Neural crest cell (in vitro differentiated cells): Measurements from ENCODE around the gene ABCA1. TPM values are rescaled to one million over a fixed set of nuclear protein-coding genes. Genes with fewer than 3 reads are reported as not detected.

Experiments used
- DNase-seq: peaks from one replicate; pipeline ENCODE4 v3.0.0; 2021; ENCODE audit warnings: low read depth, mixed read lengths, low spot score
- H3K27ac Mint-ChIP-seq: one replicate; pipeline ENCODE4 v1.8.0; 2021; ENCODE audit warnings: mild to moderate bottlenecking, mixed read lengths; ENCODE audit not compliant: unreplicated experiment
- H3K27me3 Mint-ChIP-seq: 2 replicates; pipeline ENCODE4 v1.8.0; 2021; ENCODE audit warnings: low read depth, mild to moderate bottlenecking, mixed read lengths
- H3K36me3 Mint-ChIP-seq: 2 replicates; pipeline ENCODE4 v1.8.0; 2021; ENCODE audit warnings: low read depth, mild to moderate bottlenecking, mixed read lengths
- H3K4me1 Mint-ChIP-seq: 2 replicates; pipeline ENCODE4 v1.8.0; 2021; ENCODE audit warnings: mixed read lengths
- H3K4me3 Mint-ChIP-seq: one replicate; pipeline ENCODE4 v1.8.0; 2021; ENCODE audit warnings: mild to moderate bottlenecking, mixed read lengths
- H3K9me3 Mint-ChIP-seq: 2 replicates; pipeline ENCODE4 v1.8.0; 2021; ENCODE audit warnings: mixed read lengths
- total RNA-seq: library from RNA; stranded (reverse); gene quantifications from 2 replicates; pipeline ENCODE4 v1.2.1, GENCODE V29; 2021
- TF ChIP-seq, protein P1 (sequence below): fragments of 200-600 bp; sonication (generic); conservative IDR thresholded peaks from 2 replicates; pipeline ENCODE4 v1.5.0; 2021; ENCODE audit warnings: antibody characterized with exemption, mild to moderate bottlenecking

ABCA1 gene
- total RNA-seq, 1 donor from 2014 or later, result 6.5 TPM

DNA sequence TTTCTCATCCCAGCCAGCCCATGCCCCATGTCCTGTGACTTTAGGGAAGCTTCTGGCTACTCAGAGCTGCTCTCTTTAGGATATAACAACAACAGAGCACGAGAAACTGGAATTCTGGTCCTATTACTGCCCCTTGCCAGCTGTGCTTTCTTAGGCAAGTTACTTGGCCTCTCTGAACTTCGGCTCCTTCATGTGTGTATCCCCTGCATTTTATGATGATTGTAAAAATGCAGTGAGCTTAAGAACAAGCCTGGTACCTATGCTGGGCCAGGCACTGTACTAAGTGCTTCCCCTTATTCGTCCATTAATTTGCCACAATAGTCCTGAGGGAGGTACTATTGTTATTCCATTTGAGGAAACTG, 54.5 kb downstream of the ABCA1 start:
- Mint-ChIP-seq H3K4me3 (no peak overlapping the region), H3K27ac (no peak overlapping the region), H3K9me3 (no peaks in the 10 kb centered on the region), H3K36me3 (no peaks in the 10 kb centered on the region), H3K4me1 (peaks cover 14% of the 10 kb centered on the region), H3K27me3 (no peaks in the 10 kb centered on the region)
- TF ChIP-seq, protein P1, sequence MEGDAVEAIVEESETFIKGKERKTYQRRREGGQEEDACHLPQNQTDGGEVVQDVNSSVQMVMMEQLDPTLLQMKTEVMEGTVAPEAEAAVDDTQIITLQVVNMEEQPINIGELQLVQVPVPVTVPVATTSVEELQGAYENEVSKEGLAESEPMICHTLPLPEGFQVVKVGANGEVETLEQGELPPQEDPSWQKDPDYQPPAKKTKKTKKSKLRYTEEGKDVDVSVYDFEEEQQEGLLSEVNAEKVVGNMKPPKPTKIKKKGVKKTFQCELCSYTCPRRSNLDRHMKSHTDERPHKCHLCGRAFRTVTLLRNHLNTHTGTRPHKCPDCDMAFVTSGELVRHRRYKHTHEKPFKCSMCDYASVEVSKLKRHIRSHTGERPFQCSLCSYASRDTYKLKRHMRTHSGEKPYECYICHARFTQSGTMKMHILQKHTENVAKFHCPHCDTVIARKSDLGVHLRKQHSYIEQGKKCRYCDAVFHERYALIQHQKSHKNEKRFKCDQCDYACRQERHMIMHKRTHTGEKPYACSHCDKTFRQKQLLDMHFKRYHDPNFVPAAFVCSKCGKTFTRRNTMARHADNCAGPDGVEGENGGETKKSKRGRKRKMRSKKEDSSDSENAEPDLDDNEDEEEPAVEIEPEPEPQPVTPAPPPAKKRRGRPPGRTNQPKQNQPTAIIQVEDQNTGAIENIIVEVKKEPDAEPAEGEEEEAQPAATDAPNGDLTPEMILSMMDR, result no peak
- no peak for DNase-seq

DNA sequence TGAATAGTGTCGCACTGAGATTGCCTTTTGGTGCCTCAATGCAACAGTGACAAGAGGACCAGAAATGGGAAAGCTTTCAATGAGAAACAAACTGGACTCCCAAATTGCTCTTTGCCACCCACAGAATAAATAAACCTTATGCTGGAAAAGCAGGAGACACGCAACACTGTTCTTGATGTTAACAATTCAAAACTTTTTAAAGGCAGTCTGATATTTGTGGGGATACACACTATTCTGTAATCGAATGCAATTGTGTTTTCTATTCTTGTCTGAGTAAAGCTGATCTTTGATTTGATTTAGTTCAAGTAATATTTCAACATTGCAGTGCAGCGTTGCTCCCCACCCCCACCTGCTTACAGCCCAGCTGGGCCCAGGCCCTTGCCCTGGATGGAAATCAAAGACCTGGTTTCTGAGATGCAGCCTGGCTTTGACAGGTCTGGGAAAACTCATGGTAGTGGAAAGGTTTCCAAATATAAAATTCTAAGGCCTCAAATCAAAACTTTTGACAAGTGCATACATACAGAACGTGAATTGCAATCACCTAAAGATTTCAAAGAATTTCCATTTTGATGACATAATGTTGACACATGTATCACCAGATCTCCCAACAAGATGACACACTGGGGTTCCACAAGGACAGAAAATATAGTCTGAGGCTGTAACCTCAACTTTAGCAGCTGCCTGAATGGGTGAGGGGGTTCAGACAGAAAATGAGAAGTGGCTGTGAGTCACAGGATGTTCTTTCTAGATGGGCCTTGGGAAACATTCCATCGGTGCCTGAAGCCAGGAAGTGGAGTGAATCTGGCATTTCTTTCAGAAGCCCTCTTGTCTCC, 55.1 kb downstream of the ABCA1 start:
- no peak overlapping the region for H3K4me3 Mint-ChIP-seq
- H3K9me3 Mint-ChIP-seq, result no peaks in the 10 kb centered on the region

DNA sequence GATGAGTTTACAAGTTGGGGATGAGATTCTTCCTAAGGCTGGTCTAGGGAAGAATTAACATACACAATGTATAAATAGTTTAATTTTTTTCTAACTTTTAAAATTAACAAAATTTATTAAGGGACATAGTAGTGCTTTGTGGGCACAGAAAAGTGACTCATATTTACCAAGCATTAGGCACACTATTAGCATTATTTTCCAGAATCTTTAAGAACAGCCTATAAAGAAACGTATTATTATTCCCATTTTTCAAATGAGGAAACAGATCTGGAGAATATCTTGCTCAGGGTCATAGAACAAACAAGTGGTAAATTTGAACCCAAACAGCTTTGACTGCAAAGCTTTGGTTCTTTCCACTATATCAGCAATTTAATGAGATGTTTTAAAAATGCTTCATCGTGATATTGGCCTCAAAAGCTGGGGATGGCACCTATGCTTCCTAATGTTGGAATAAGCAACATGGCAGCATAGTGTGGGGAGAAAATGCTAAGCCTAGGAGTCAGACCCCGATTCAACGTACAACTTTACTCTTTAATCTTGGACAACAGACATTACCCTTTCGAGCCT, 55.9 kb downstream of the ABCA1 start:
- no peaks in the 10 kb centered on the region for H3K9me3 Mint-ChIP-seq
- DNase-seq, result no peak
- H3K27me3 Mint-ChIP-seq, result no peaks in the 10 kb centered on the region
- H3K27ac Mint-ChIP-seq, result no peak overlapping the region
- peaks cover 19% of the 10 kb centered on the region for H3K4me1 Mint-ChIP-seq
- no peak overlapping the region for H3K4me3 Mint-ChIP-seq
- H3K36me3 Mint-ChIP-seq, result no peaks in the 10 kb centered on the region
- TF ChIP-seq, protein P1, result no peak

More for the DNA sequence above, 55.1 kb downstream of the ABCA1 start:
- no peak for DNase-seq
- Mint-ChIP-seq H3K36me3 (no peaks in the 10 kb centered on the region), H3K4me1 (peaks cover 19% of the 10 kb centered on the region), H3K27ac (no peak overlapping the region), H3K27me3 (no peaks in the 10 kb centered on the region)
- TF ChIP-seq, protein P1, result no peak

DNA sequence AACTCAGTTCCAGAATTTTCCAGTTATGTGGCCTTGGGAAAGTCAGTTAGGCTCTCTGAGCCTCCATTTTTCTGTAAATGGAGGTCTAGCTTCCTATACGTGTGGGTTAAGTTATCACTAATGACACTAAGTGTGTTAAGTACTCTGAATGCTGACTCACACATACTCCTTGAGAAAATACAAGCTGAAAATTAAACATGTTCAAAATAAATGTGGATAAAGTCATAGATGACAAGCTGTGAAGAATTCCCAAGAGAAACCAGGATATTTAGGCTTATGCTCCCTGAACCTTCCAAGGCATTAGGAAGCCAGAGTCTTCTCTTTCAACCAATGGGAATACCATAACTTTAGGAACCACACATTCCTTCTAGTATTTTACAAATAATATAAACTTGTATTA, 58.1 kb downstream of the ABCA1 start:
- H3K4me3 Mint-ChIP-seq, result no peak overlapping the region
- peaks cover 19% of the 10 kb centered on the region for H3K4me1 Mint-ChIP-seq
- TF ChIP-seq, protein P1, result no peak
- H3K27ac Mint-ChIP-seq, result no peak overlapping the region
- no peak for DNase-seq
- H3K36me3 Mint-ChIP-seq, result no peaks in the 10 kb centered on the region
- H3K27me3 Mint-ChIP-seq, result no peaks in the 10 kb centered on the region
- no peaks in the 10 kb centered on the region for H3K9me3 Mint-ChIP-seq

DNA sequence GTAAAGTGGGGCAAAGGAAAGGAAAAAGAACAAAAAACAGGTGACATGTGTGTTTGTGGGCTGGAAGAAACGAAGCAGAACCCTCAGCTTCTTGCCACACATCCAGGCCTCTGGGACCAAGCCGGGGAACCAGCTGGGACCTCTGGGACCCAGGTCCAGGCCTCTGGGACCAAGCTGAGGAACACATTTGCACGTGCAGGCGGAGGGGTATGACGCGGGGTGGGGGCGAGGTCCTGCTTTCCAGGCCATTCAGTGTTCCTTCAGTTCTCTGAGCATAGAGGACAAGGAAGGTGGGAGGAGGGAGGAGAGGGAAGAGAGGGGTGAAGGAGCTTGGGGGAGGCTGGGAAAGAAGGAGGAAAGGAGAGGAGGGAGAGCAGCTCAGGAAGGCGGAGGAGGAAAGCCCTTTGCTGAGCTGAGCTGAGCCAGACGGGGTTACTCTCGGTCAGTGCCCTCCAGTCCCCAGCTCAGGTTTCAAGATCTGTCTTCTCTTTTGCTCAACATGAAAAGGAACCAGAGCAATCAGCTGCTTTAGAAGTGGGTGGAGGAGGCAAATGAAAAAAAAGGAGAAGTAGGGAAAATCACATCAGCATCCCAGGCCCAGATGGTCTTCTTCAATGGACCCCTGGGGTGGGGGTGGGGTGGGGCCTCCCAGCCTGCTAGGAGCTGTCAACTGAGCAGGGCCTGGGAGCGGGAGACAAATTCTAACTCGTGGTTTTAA, 59.1 kb downstream of the ABCA1 start:
- Mint-ChIP-seq H3K4me1 (peaks cover 19% of the 10 kb centered on the region), H3K4me3 (peak overlapping the region; percentile 45)

More for the DNA sequence above, 59.1 kb downstream of the ABCA1 start:
- Mint-ChIP-seq H3K36me3 (no peaks in the 10 kb centered on the region), H3K27ac (peak overlapping the region; percentile 54), H3K27me3 (no peaks in the 10 kb centered on the region), H3K9me3 (no peaks in the 10 kb centered on the region)
- DNase-seq, result peak; percentile 27
- TF ChIP-seq, protein P1, result no peak
